ENCODE measurements around the gene CGB8. TPM values are rescaled to one million over a fixed set of nuclear protein-coding genes. Genes with fewer than 3 reads are reported as not detected.

The CGB8 gene
- total and polyA plus RNA-seq, 2 of the 4 experiments (the other 2 are of a cell fraction): 0.48 TPM; not detected in 1

DNA sequence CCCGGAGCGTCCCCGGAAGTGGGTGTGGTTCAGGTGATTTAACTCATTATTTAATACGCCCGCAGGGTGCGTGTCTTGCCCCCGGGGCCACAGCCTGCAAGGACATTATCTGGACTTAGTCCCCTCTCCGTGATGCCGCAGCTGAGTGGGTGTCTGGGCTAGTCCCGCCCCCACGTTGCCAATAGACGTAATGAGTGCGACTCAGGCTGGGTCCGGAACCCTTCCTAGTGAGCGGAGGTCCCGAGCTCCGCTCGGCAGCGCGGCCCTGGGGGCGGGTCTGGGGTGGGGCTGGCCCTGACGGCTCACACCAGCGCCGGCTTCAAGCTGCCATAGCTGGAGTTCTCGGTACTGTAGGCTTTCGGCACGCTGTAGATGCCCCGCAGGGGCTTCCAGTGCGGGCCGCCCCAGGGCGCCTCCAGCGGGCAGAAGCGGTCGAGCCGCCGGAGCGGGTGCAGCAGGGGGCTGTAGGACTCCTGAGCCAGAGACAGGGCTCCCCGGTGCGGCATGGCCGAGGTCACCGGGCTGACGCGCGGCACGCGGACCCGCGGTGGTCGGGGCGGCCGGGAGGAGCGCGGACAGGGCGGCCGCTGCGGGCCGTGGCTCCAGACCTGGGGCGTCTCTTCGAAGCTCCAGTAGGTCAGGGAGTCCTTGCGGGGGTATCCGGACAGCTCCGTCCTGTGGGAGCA, 31.1 kb downstream of the CGB8 start:
- Histone ChIP-seq H4K20me1 (ENCODE audit: insufficient read depth, low read length) (no peaks in the 10 kb centered on the region; the same call in 1 of the 2 replicates), H4K91ac (ENCODE audit: insufficient read depth, low read depth, low read length) (no peak overlapping the region), H3K4me1 (ENCODE audit: control insufficient read depth, insufficient read depth, low read length) (peaks cover 5% of the 10 kb centered on the region; the same call in 1 of the 2 replicates), H3K4ac (ENCODE audit: low read depth, low read length) (no peak overlapping the region), H3K9me3 (ENCODE audit: control insufficient read depth, insufficient read depth, low read length) (no peaks in the 10 kb centered on the region), H3K23ac (ENCODE audit: low read depth, low read length) (peak overlapping the region; percentile 59; the same call in 1 of the 2 replicates), H3K27ac (ENCODE audit: insufficient read depth, low read length) (no peak overlapping the region), H2AK5ac (ENCODE audit: low read depth, low read length) (no peak overlapping the region), H3K27me3 (ENCODE audit: control insufficient read depth, insufficient read depth, low read length) (peaks cover 2% of the 10 kb centered on the region; the same call in 1 of the 2 replicates), H3K9me1 (ENCODE audit: insufficient read depth, low read length) (0 out of 2 replicates have a peak, but pooled peaks cover 3% of the 10 kb centered on the region), H3K56ac (ENCODE audit: extremely low read depth, insufficient read depth, low read length) (no peak overlapping the region), H3K79me1 (ENCODE audit: low read depth in 1 of 2, low read length in 2 of 2) (no peaks in the 10 kb centered on the region; a peak in 1 of 4 replicates), H2BK120ac (ENCODE audit: low read depth, low read length) (no peak overlapping the region), H3K4me3 (ENCODE audit: insufficient read depth, low read depth, low read length) (peak overlapping the region; percentile 32), H3K9ac (ENCODE audit: low read depth, low read length) (no peak overlapping the region), H2BK15ac (ENCODE audit: low read depth, low read length) (no peak overlapping the region), H2AFZ (replicated peaks; ENCODE audit: low read length, poor library complexity) (peak overlapping the region; percentile 78), H4K5ac (ENCODE audit: low read depth, low read length) (no peak overlapping the region), H2BK20ac (ENCODE audit: low read depth, low read length) (no peak overlapping the region), H2AK9ac (replicated peaks; ENCODE audit: low read depth, low read length, poor library complexity) (peak overlapping the region; percentile 65), H2BK5ac (ENCODE audit: low read depth, low read length, poor library complexity, severe bottlenecking) (no peak overlapping the region), H3K18ac (ENCODE audit: low read depth, low read length) (no peak overlapping the region), H3K14ac (replicated peaks; ENCODE audit: low read depth, low read length) (no peak overlapping the region), H3K4me2 (ENCODE audit: low read depth, low read length) (peak overlapping the region; percentile 93), H4K8ac (ENCODE audit: low read depth in 2 of 2, low read length in 2 of 2) (peak overlapping the region in 1 of 2 experiments; percentile 67; a peak in 1 of 4 replicates), H3K36me3 (ENCODE audit: control insufficient read depth, insufficient read depth, low read length) (peaks cover 25% of the 10 kb centered on the region)
- WGBS, 2 experiments (ENCODE audit: extremely low coverage in 2 of 2, insufficient read length in 1 of 2): 5% methylated on average over 30 of the region's 62 CpGs; no CpG with 5 or more reads in 1 of the 2 experiments
- intact Hi-C loops (cut with micrococcal nuclease) (no loop called here), dilution Hi-C loops (cut with HindIII; ENCODE audit: low sequenced_read_pairs, unreplicated experiment) (no loop called here), in situ Hi-C loops (cut with MboI; ENCODE audit: low sequenced_read_pairs) (no loop called here)
- ATAC-seq (ENCODE audit: low read depth) (peak; percentile 84), DNase-seq (peak; percentile 45)
- BruUV-seq (replicated peaks): no TSS peak
- TF ChIP-seq RCOR1 (IDR thresholded peaks at IDR 0.05; ENCODE audit: insufficient replicate concordance, low read length) (no peak), MXI1 (IDR thresholded peaks at IDR 0.05; ENCODE audit: borderline replicate concordance, low read depth, low read length) (peak; percentile 20; the same call in 1 of the 2 replicates), RAD21 (IDR thresholded peaks at IDR 0.05; ENCODE audit: low read length) (peak; percentile 34; the same call in 1 of the 2 replicates), SMC3 (IDR thresholded peaks at IDR 0.05; ENCODE audit: low read depth, low read length) (peak; percentile 26; the same call in 1 of the 2 replicates), POLR2A (IDR thresholded peaks at IDR 0.05; ENCODE audit: low read depth, low read length) (no peak), MAZ (IDR thresholded peaks at IDR 0.05; ENCODE audit: borderline replicate concordance, low read depth, low read length) (peak; percentile 65; the same call in 1 of the 2 replicates)
- TF ChIP-seq, protein P1, sequence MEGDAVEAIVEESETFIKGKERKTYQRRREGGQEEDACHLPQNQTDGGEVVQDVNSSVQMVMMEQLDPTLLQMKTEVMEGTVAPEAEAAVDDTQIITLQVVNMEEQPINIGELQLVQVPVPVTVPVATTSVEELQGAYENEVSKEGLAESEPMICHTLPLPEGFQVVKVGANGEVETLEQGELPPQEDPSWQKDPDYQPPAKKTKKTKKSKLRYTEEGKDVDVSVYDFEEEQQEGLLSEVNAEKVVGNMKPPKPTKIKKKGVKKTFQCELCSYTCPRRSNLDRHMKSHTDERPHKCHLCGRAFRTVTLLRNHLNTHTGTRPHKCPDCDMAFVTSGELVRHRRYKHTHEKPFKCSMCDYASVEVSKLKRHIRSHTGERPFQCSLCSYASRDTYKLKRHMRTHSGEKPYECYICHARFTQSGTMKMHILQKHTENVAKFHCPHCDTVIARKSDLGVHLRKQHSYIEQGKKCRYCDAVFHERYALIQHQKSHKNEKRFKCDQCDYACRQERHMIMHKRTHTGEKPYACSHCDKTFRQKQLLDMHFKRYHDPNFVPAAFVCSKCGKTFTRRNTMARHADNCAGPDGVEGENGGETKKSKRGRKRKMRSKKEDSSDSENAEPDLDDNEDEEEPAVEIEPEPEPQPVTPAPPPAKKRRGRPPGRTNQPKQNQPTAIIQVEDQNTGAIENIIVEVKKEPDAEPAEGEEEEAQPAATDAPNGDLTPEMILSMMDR (conservative IDR thresholded peaks at IDR 0.05; ENCODE audit: low read depth, low read length): peak; percentile 60
- POLR2A ChIA-PET (ENCODE audit: unreplicated experiment): no interaction called here
- CTCF ChIA-PET: interaction anchor here (0.6 to 1.6 kb wide), 5 partner anchors 18 to 118 kb away, joined by 3 to 5 read pairs (median 4); partner anchors contain the start of genes GYS1, NUCB1 and RUVBL2

Measured in IMR-90 (cell line).